CD4-positive, alpha-beta T cell treated with Interleukin-15 for 4 hours (primary cell): ENCODE results near the gene TIGD6.
"Not testable (repeated sequence)": the region's sequence is repeated elsewhere in the genome, so short reads cannot be mapped to it uniquely, and the experiment has no call there.

Experiments used
- DNase-seq: peaks from one replicate; pipeline ENCODE4 v3.0.0-alpha.2; 2020; ENCODE audit warnings: low spot score

Gene TIGD6

GRCh38 chr5:149969181-149969930 is 31.1 kb downstream of the TIGD6 start:
- no peak for DNase-seq

GRCh38 chr5:149966946-149967345 is 33.5 kb downstream of the TIGD6 start:
- DNase-seq: no peak

GRCh38 chr5:149963729-149964128 is 36.7 kb downstream of the TIGD6 start:
- DNase-seq: no peak

GRCh38 chr5:149962601-149963300 is 37.7 kb downstream of the TIGD6 start:
- no peak for DNase-seq

- DNase-seq: no peak
Measured at GRCh38 chr5:149961957-149962409, 38.5 kb downstream of the TIGD6 start.

GRCh38 chr5:149961186-149961685 is 39.2 kb downstream of the TIGD6 start:
- no peak for DNase-seq

GRCh38 chr5:149960272-149961185 is 39.9 kb downstream of the TIGD6 start, which contains the start of gene SLC26A2:
TSS of gene SLC26A2 (plus strand) at chr5:149960758. CDS start at chr5:149977653, 16,895 bp downstream.
- peak; percentile 94 for DNase-seq

GRCh38 chr5:149959406-149960236 is 40.8 kb downstream of the TIGD6 start:
- DNase-seq: peak; percentile 66

- DNase-seq: no peak
Measured at GRCh38 chr5:149957855-149958254, 42.6 kb downstream of the TIGD6 start.

GRCh38 chr5:149956685-149957084 is 43.8 kb downstream of the TIGD6 start:
- DNase-seq: no peak

- DNase-seq: no peak
Measured at GRCh38 chr5:149954798-149955197, 45.7 kb downstream of the TIGD6 start.

- no peak for DNase-seq
Measured at GRCh38 chr5:149953436-149954121, 46.9 kb downstream of the TIGD6 start.

GRCh38 chr5:149951138-149951749 is 49.2 kb downstream of the TIGD6 start:
- DNase-seq: no peak

- no peak for DNase-seq
Measured at GRCh38 chr5:149948993-149949392, 51.5 kb downstream of the TIGD6 start.

- DNase-seq: no peak
Measured at GRCh38 chr5:149946118-149946517, 54.3 kb downstream of the TIGD6 start.

- no peak for DNase-seq
Measured at GRCh38 chr5:149944666-149945065, 55.8 kb downstream of the TIGD6 start, which contains the start of gene PDE6A. TSS of gene PDE6A (minus strand) at chr5:149944793. CDS start at chr5:149944673, 120 bp downstream.

GRCh38 chr5:149943177-149943949 is 57.1 kb downstream of the TIGD6 start:
- DNase-seq: not testable (repeated sequence)
